Stimulated activated CD4-positive, alpha-beta T cell treated with anti-CD3 and anti-CD28 coated beads, Interleukin-4, amount 100 ng/mL, for 4 hours (primary cell): ENCODE results near the gene C20orf144.

ENCODE experiments used
- DNase-seq, 2 experiments: peaks; one replicate each; pipeline ENCODE4 v3.0.0-alpha.2; 2020

The C20orf144 gene

GRCh38 chr20:33650111-33650752, 11.9 kb upstream of the C20orf144 start:
- no peak for DNase-seq

GRCh38 chr20:33650753-33651561, 11.2 kb upstream of the C20orf144 start:
- DNase-seq = no peak

- DNase-seq = no peak
Observed at GRCh38 chr20:33651562-33652048, 10.5 kb upstream of the C20orf144 start.

GRCh38 chr20:33653218-33653899, 8.8 kb upstream of the C20orf144 start:
- no peak for DNase-seq

GRCh38 chr20:33653900-33654596, 8.1 kb upstream of the C20orf144 start:
- DNase-seq = no peak

GRCh38 chr20:33654680-33655161, 7.4 kb upstream of the C20orf144 start:
- no peak for DNase-seq

GRCh38 chr20:33655164-33655563, 7.0 kb upstream of the C20orf144 start:
- no peak for DNase-seq

- no peak for DNase-seq
Observed at GRCh38 chr20:33656010-33656782, 5.9 kb upstream of the C20orf144 start.

GRCh38 chr20:33656783-33657703, 5.1 kb upstream of the C20orf144 start:
- DNase-seq = no peak

GRCh38 chr20:33657704-33658095, 4.4 kb upstream of the C20orf144 start:
- no peak for DNase-seq

- no peak for DNase-seq
Observed at GRCh38 chr20:33658510-33658909, 3.6 kb upstream of the C20orf144 start.

- no peak for DNase-seq
Observed at GRCh38 chr20:33658929-33659328, 3.2 kb upstream of the C20orf144 start.

- DNase-seq = no peak
Observed at GRCh38 chr20:33659341-33660034, 2.6 kb upstream of the C20orf144 start.

- DNase-seq = no peak
Observed at GRCh38 chr20:33660035-33660684, 2.0 kb upstream of the C20orf144 start.

GRCh38 chr20:33660685-33661058, 1.5 kb upstream of the C20orf144 start:
- DNase-seq = no peak

GRCh38 chr20:33663161-33664084, 1.3 kb downstream of the C20orf144 start:
- peak; percentile 78 to 85 for DNase-seq

- DNase-seq = no peak
Observed at GRCh38 chr20:33664085-33664761, 2.1 kb downstream of the C20orf144 start.

- DNase-seq = no peak
Observed at GRCh38 chr20:33664762-33665144, 2.6 kb downstream of the C20orf144 start.
